ENCODE measurements around the gene LYPD3.
"Not testable (repeated sequence)": the region's sequence is repeated elsewhere in the genome, so short reads cannot be mapped to it uniquely, and the experiment has no call there.

LYPD3 gene

GRCh38 chr19:43461303-43461702 is 4.1 kb downstream of the LYPD3 start:
- DNase-seq: no peak

- DNase-seq: no peak
Observed at GRCh38 chr19:43460362-43461016, 4.9 kb downstream of the LYPD3 start.

GRCh38 chr19:43457809-43458208 is 7.6 kb downstream of the LYPD3 start:
- DNase-seq: no peak

- DNase-seq: no peak
Observed at GRCh38 chr19:43455321-43456113, 9.9 kb downstream of the LYPD3 start.

GRCh38 chr19:43454031-43454430 is 11.4 kb downstream of the LYPD3 start:
- DNase-seq: no peak

GRCh38 chr19:43452582-43452981 is 12.8 kb downstream of the LYPD3 start:
- no peak for DNase-seq

- DNase-seq: peak; percentile 33
Observed at GRCh38 chr19:43450545-43450997, 14.8 kb downstream of the LYPD3 start.

GRCh38 chr19:43447655-43448054 is 17.8 kb downstream of the LYPD3 start:
- no peak for DNase-seq

- peak; percentile 84 for DNase-seq
Observed at GRCh38 chr19:43446746-43447489, 18.5 kb downstream of the LYPD3 start.

- DNase-seq: no peak
Observed at GRCh38 chr19:43445426-43445825, 20.0 kb downstream of the LYPD3 start.

- DNase-seq: no peak
Observed at GRCh38 chr19:43444531-43445287, 20.7 kb downstream of the LYPD3 start.

- DNase-seq: not testable (repeated sequence)
Observed at GRCh38 chr19:43444091-43444490, 21.3 kb downstream of the LYPD3 start.

GRCh38 chr19:43441716-43442115 is 23.7 kb downstream of the LYPD3 start:
- DNase-seq: no peak

GRCh38 chr19:43439709-43440063 is 25.7 kb downstream of the LYPD3 start:
- no peak for DNase-seq

GRCh38 chr19:43439032-43439708 is 26.2 kb downstream of the LYPD3 start:
- DNase-seq: peak; percentile 69

- DNase-seq: no peak
Observed at GRCh38 chr19:43438291-43439031, 26.9 kb downstream of the LYPD3 start.

GRCh38 chr19:43437712-43438111 is 27.7 kb downstream of the LYPD3 start:
- DNase-seq: no peak

- not testable (repeated sequence) for DNase-seq
Observed at GRCh38 chr19:43437284-43437683, 28.1 kb downstream of the LYPD3 start.

- no peak for DNase-seq
Observed at GRCh38 chr19:43435775-43436174, 29.6 kb downstream of the LYPD3 start.

GRCh38 chr19:43433689-43434088 is 31.7 kb downstream of the LYPD3 start:
- no peak for DNase-seq

- DNase-seq: no peak
Observed at GRCh38 chr19:43433358-43433673, 32.1 kb downstream of the LYPD3 start.

GRCh38 chr19:43430976-43431375 is 34.4 kb downstream of the LYPD3 start:
- no peak for DNase-seq
